ES-I3 (cell line): Measurements from ENCODE around the gene PROP1.
A peak's percentile ranks its signal among the peaks of the same experiment; 100 is the strongest.
"Not testable (repeated sequence)": the region's sequence is repeated elsewhere in the genome, so short reads cannot be mapped to it uniquely, and the experiment has no call there.

Source experiments
- H3K36me3 ChIP-seq: 2 replicates; pipeline ENCODE4 v1.6.1; 2013; ENCODE audit warnings: mild to moderate bottlenecking, low read length, control low read depth, moderate library complexity; ENCODE audit not compliant: insufficient read depth
- H3K4me1 ChIP-seq: 2 replicates; pipeline ENCODE4 v1.6.1; 2013; ENCODE audit warnings: mild to moderate bottlenecking, control low read depth, low read length; ENCODE audit not compliant: insufficient read depth
- H3K9ac ChIP-seq: 2 replicates; pipeline ENCODE4 v1.6.1; 2013; ENCODE audit warnings: low read depth, mild to moderate bottlenecking, low read length, moderate library complexity
- H3K9me3 ChIP-seq: 2 replicates; pipeline ENCODE4 v1.6.1; 2013; ENCODE audit warnings: mild to moderate bottlenecking, low read length, moderate library complexity; ENCODE audit not compliant: control insufficient read depth, insufficient read depth

Gene PROP1

DNA sequence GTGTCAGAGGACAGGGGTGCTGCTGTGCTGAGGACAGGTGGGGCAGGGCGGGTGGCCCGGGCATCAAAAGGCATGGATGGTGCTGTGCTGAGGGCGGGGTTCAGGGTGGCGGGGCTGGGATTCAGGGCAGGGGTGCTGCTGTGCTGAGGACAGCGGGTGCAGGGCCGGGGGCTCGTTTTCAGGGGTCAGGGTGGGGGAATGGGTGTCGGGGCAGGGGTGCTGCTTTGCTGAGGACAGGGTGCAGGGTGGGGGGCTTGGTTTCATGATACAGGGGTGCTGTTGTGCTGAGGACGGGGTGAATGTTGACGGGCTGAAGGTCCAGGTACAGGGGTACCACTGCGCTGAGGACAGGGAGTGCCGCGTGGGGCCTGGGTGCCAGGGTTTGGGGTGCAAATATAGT is 50.9 kb downstream of the PROP1 start:
- H3K9me3 ChIP-seq, H3K36me3 ChIP-seq, H3K4me1 ChIP-seq, H3K9ac ChIP-seq: not testable (repeated sequence)

GRCh38 chr5:177943805-177944736 is 52.0 kb downstream of the PROP1 start:
- not testable (repeated sequence) for H3K36me3 ChIP-seq, H3K9me3 ChIP-seq, H3K4me1 ChIP-seq
- H3K9ac ChIP-seq = peak overlapping the region; percentile 25; the same call in 1 of the 2 replicates

DNA sequence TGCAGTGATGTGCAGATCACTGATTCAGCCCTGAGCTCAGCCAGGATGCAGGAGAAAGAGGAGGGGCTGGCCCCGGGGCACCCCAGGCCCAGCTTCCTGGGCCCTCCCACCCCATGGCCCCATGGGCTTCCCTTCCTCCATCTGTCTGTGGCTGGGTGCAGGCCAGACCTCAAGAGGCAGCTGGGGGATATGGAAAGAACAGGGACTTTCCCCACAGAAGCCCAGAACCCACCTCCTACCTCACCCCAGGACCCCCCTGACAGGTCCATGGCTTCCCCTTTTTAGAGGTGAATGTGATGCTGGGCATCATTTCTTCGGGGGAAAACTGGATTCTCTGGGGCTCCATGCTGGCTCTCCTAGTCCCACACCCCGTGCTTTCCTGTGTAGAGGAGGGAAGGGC is 53.1 kb downstream of the PROP1 start:
- not testable (repeated sequence) for H3K9me3 ChIP-seq, H3K9ac ChIP-seq, H3K36me3 ChIP-seq, H3K4me1 ChIP-seq
